IMR-90 (cell line): ENCODE measurements around the gene ZDHHC14. TPM values are rescaled to one million over a fixed set of nuclear protein-coding genes. Genes with fewer than 3 reads are reported as not detected.

Source experiments
- ATAC-seq: fragments of 200-7000 bp; cut with Tn5 transposase; 2 replicates; pipeline ENCODE4 v1.9.1; 2020; ENCODE audit warnings: low read depth, mild to moderate bottlenecking, moderate library complexity
- BruUV-seq: library from RNA; stranded (reverse); fragments of 400-500 nt; replicated peaks from 2 replicates; lab custom pipeline; 2021; lab: Mats Ljungman, UMichigan
- CTCF ChIA-PET: fragments of 300-600 bp; formaldehyde crosslinking; extraction: SDS; loops from one replicate; lab custom pipeline; 2021; ENCODE audit warnings: antibody characterized with exemption; lab: Yijun Ruan, JAX
- POLR2A ChIA-PET: fragments of 300-600 bp; sonication (Branson Sonifier 250); formaldehyde crosslinking; loops from one replicate; lab custom pipeline; 2022; ENCODE audit warnings: antibody characterized with exemption; ENCODE audit not compliant: unreplicated experiment; lab: Charles Lee
- DNase-seq: peaks from one replicate; pipeline ENCODE4 v3.0.0; 2013
- H2AFZ ChIP-seq: replicated peaks from 2 replicates; pipeline ENCODE3; 2013; ENCODE audit warnings: low read length, mild to moderate bottlenecking; ENCODE audit not compliant: poor library complexity
- H2AK5ac ChIP-seq: 2 replicates; pipeline ENCODE4 v1.6.1; 2013; ENCODE audit warnings: low read depth, low read length, inconsistent platforms
- H2AK9ac ChIP-seq: replicated peaks from 2 replicates; pipeline ENCODE3; 2013; ENCODE audit warnings: mild to moderate bottlenecking, low read depth, low read length, moderate library complexity; ENCODE audit not compliant: poor library complexity
- H2BK120ac ChIP-seq: 2 replicates; pipeline ENCODE4 v1.6.1; 2013; ENCODE audit warnings: low read depth, low read length, inconsistent platforms
- H2BK15ac ChIP-seq: 3 replicates; pipeline ENCODE4 v1.6.1; 2013; ENCODE audit warnings: low read depth, low read length, inconsistent platforms
- H2BK20ac ChIP-seq: 2 replicates; pipeline ENCODE4 v1.6.1; 2013; ENCODE audit warnings: low read depth, mild to moderate bottlenecking, inconsistent platforms, low read length, moderate library complexity
- H2BK5ac ChIP-seq: 2 replicates; pipeline ENCODE4 v1.6.1; 2013; ENCODE audit warnings: mild to moderate bottlenecking, low read depth, low read length, inconsistent platforms; ENCODE audit not compliant: poor library complexity, severe bottlenecking
- H3K14ac ChIP-seq: replicated peaks from 2 replicates; pipeline ENCODE4 v1.6.1; 2013; ENCODE audit warnings: low read depth, low read length, inconsistent platforms
- H3K18ac ChIP-seq: 2 replicates; pipeline ENCODE4 v1.6.1; 2013; ENCODE audit warnings: low read depth, low read length, control low read depth
- H3K23ac ChIP-seq: 2 replicates; pipeline ENCODE4 v1.6.1; 2013; ENCODE audit warnings: low read depth, low read length, inconsistent platforms
- H3K27ac ChIP-seq: 2 replicates; pipeline ENCODE4 v1.5.1; 2013; ENCODE audit warnings: mild to moderate bottlenecking, control low read depth, low read length; ENCODE audit not compliant: insufficient read depth
- H3K27me3 ChIP-seq: 2 replicates; pipeline ENCODE4 v1.6.1; 2013; ENCODE audit warnings: low read length; ENCODE audit not compliant: control insufficient read depth, insufficient read depth
- H3K36me3 ChIP-seq: 2 replicates; pipeline ENCODE4 v1.6.1; 2013; ENCODE audit warnings: low read length, mixed read lengths; ENCODE audit not compliant: control insufficient read depth, insufficient read depth
- H3K4ac ChIP-seq: 2 replicates; pipeline ENCODE4 v1.6.1; 2013; ENCODE audit warnings: low read depth, low read length, inconsistent platforms
- H3K4me1 ChIP-seq: 2 replicates; pipeline ENCODE4 v1.6.1; 2013; ENCODE audit warnings: low read length, mixed read lengths; ENCODE audit not compliant: control insufficient read depth, insufficient read depth
- H3K4me2 ChIP-seq: 2 replicates; pipeline ENCODE4 v1.6.1; 2013; ENCODE audit warnings: low read depth, mild to moderate bottlenecking, control low read depth, low read length, moderate library complexity
- H3K4me3 ChIP-seq: 2 replicates; pipeline ENCODE4 v1.5.1; 2013; ENCODE audit warnings: low read depth, mild to moderate bottlenecking, control low read depth, low read length, moderate library complexity; ENCODE audit not compliant: insufficient read depth
- H3K56ac ChIP-seq: 2 replicates; pipeline ENCODE4 v1.6.1; 2013; ENCODE audit warnings: low read length, inconsistent platforms; ENCODE audit not compliant: insufficient read depth; ENCODE audit errors: extremely low read depth
- H3K79me1 ChIP-seq, 2 experiments: 2 replicates each; pipeline ENCODE4 v1.6.1; 2013; ENCODE audit warnings: low read length in 2 of 2, inconsistent platforms in 1 of 2, low read depth in 1 of 2
- H3K9ac ChIP-seq: 2 replicates; pipeline ENCODE4 v1.6.1; 2013; ENCODE audit warnings: low read depth, low read length, control low read depth
- H3K9me1 ChIP-seq: 2 replicates; pipeline ENCODE4 v1.6.1; 2013; ENCODE audit warnings: low read length, inconsistent platforms; ENCODE audit not compliant: insufficient read depth
- H3K9me3 ChIP-seq: 2 replicates; pipeline ENCODE4 v1.6.1; 2013; ENCODE audit warnings: low read length; ENCODE audit not compliant: control insufficient read depth, insufficient read depth
- H4K20me1 ChIP-seq: 2 replicates; pipeline ENCODE4 v1.6.1; 2013; ENCODE audit warnings: low read length, inconsistent platforms; ENCODE audit not compliant: insufficient read depth
- H4K5ac ChIP-seq: 2 replicates; pipeline ENCODE4 v1.6.1; 2013; ENCODE audit warnings: mild to moderate bottlenecking, low read depth, low read length, control low read depth
- H4K8ac ChIP-seq, 2 experiments: 2 replicates each; pipeline ENCODE4 v1.6.1; 2013; ENCODE audit warnings: low read depth in 2 of 2, low read length in 2 of 2, control low read depth in 1 of 2, inconsistent platforms in 1 of 2
- H4K91ac ChIP-seq: 2 replicates; pipeline ENCODE4 v1.6.1; 2013; ENCODE audit warnings: low read depth, low read length, inconsistent platforms; ENCODE audit not compliant: insufficient read depth
- BHLHE40 ChIP-seq: fragments of 150-350 bp; IDR thresholded peaks from 2 replicates; pipeline ENCODE4 v1.6.1; 2016; ENCODE audit warnings: mild to moderate bottlenecking, low read depth, low read length
- CEBPB ChIP-seq: IDR thresholded peaks from 2 replicates; pipeline ENCODE4 v1.6.1; 2012; ENCODE audit warnings: low read depth, low read length, improper control_type of control experiment
- CHD1 ChIP-seq: IDR thresholded peaks from 2 replicates; pipeline ENCODE4 v1.6.1; 2012; ENCODE audit warnings: low read depth, low read length, improper control_type of control experiment
- MAFK ChIP-seq: IDR thresholded peaks from 2 replicates; pipeline ENCODE4 v1.6.1; 2012; ENCODE audit warnings: low read depth, low read length, improper control_type of control experiment
- MAZ ChIP-seq: IDR thresholded peaks from 2 replicates; pipeline ENCODE4 v1.6.1; 2012; ENCODE audit warnings: low read depth, mild to moderate bottlenecking, low read length, improper control_type of control experiment, moderate library complexity, borderline replicate concordance
- WGBS, 2 experiments: methylation state at CpG; one replicate each; pipeline versions ENCODE4 v1.1.5 to v1.1.7; 2013; ENCODE audit warnings: missing lambda C conversion rate in 2 of 2; ENCODE audit not compliant: insufficient read length in 1 of 2; ENCODE audit errors: extremely low coverage in 2 of 2; 5-methylcytosine and 5-hydroxymethylcytosine counted together
- dilution Hi-C: fragments of 300-500 bp; cut with HindIII; formaldehyde crosslinking; loops from one replicate; pipeline ENCODE4 v1.14.3; 2018; ENCODE audit warnings: low sequenced_read_pairs; ENCODE audit not compliant: unreplicated experiment
- in situ Hi-C: fragments of 300-500 bp; cut with MboI; formaldehyde crosslinking; loops from 3 replicates; pipeline ENCODE4 v1.14.3; 2019; ENCODE audit warnings: low sequenced_read_pairs, inconsistent platforms, mixed read lengths
- intact Hi-C: fragments of 100-400 bp; cut with micrococcal nuclease; formaldehyde crosslinking; loops from 2 replicates; pipeline ENCODE4 v1.10.0; 2022
- polyA plus RNA-seq, 3 experiments: library from polyadenylated mRNA; depleted of rRNA; stranded (reverse); fragments of >200 nt; gene quantifications; 2 replicates each; pipeline ENCODE4 v1.2.3, GENCODE V29; 2012; ENCODE audit warnings: low replicate concordance in 1 of 3
- total RNA-seq: library from RNA; depleted of rRNA; stranded (reverse); fragments of >200 nt; gene quantifications from 2 replicates; pipeline ENCODE4 v1.2.3, GENCODE V29; 2012
- TF ChIP-seq, protein P1 (sequence below): fragments of 150-350 bp; IDR thresholded peaks from 2 replicates; pipeline ENCODE4 v1.6.1; 2016; ENCODE audit warnings: low read depth, mild to moderate bottlenecking, low read length, moderate library complexity, borderline replicate concordance

Gene ZDHHC14
- total and polyA plus RNA-seq, 2 of the 4 experiments (the other 2 are of a cell fraction): 0.90 to 2.0 TPM

DNA sequence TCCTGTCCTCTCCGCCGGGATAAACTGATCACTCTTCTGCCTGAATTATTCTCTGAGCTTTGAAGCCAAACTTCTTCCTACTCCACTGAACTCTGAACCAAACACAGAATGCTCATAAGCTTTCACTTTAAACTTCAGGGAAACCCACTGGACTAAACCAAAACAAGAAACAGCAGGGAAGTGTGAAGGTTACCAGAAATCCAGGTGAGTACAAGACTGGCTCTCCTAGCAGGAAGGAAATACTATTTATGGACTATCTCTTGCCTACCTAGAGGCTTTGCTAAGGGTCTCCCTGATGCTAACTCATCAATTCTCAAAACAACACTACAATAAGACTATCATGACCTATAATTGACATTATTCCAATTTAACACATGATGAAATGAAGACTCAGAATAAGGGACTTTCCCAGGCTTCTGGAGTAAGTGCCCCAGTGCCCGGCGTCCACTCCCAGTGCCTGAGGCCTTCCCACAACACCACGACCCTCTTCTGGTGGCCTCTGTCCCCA lies 145.0 kb downstream of the ZDHHC14 start:
- Histone ChIP-seq H3K4me3 (no peak overlapping the region), H3K56ac (no peak overlapping the region), H3K27me3 (no peaks in the 10 kb centered on the region), H3K9ac (no peak overlapping the region), H2AK9ac (no peak overlapping the region), H3K9me1 (no peaks in the 10 kb centered on the region), H2BK20ac (no peak overlapping the region), H2AK5ac (no peak overlapping the region), H2BK5ac (no peak overlapping the region), H3K4me1 (peaks cover 2% of the 10 kb centered on the region; the same call in 1 of the 2 replicates), H3K18ac (no peak overlapping the region), H2BK120ac (no peak overlapping the region), H3K4me2 (no peak overlapping the region), H3K9me3 (no peaks in the 10 kb centered on the region), H3K14ac (no peak overlapping the region), H2AFZ (no peak overlapping the region), H3K23ac (no peak overlapping the region), H2BK15ac (no peak overlapping the region), H4K8ac (no peak overlapping the region), H4K20me1 (no peaks in the 10 kb centered on the region), H3K4ac (no peak overlapping the region), H3K27ac (no peak overlapping the region), H4K5ac (no peak overlapping the region), H3K79me1 (no peaks in the 10 kb centered on the region), H3K36me3 (no peaks in the 10 kb centered on the region), H4K91ac (no peak overlapping the region)
- ChIA-PET CTCF (no interaction called here), POLR2A (no interaction called here)
- DNase-seq (no peak), ATAC-seq (no peak)
- dilution Hi-C loops: no loop called here
- intact Hi-C loops: loop anchor here (5.0 kb wide), 1 partner anchor 144 kb away; the partner anchor contains the start of gene ZDHHC14
- WGBS, 2 experiments: no CpG with 5 or more reads among the region's 5 CpGs
- TF ChIP-seq, protein P1, sequence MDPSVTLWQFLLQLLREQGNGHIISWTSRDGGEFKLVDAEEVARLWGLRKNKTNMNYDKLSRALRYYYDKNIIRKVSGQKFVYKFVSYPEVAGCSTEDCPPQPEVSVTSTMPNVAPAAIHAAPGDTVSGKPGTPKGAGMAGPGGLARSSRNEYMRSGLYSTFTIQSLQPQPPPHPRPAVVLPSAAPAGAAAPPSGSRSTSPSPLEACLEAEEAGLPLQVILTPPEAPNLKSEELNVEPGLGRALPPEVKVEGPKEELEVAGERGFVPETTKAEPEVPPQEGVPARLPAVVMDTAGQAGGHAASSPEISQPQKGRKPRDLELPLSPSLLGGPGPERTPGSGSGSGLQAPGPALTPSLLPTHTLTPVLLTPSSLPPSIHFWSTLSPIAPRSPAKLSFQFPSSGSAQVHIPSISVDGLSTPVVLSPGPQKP: no peak
- TF ChIP-seq CEBPB: no peak
- no peak for TF ChIP-seq MAFK
- TF ChIP-seq BHLHE40: no peak
- no peak for TF ChIP-seq CHD1
- no peak for TF ChIP-seq MAZ
- in situ Hi-C loops: no loop called here
- no TSS peak for BruUV-seq
